Measurements from ENCODE around the gene OR1L1. TPM values are rescaled to one million over a fixed set of nuclear protein-coding genes. Genes with fewer than 3 reads are reported as not detected.

The OR1L1 gene
- total RNA-seq, 4 donors from 2014 or later = not detected

DNA sequence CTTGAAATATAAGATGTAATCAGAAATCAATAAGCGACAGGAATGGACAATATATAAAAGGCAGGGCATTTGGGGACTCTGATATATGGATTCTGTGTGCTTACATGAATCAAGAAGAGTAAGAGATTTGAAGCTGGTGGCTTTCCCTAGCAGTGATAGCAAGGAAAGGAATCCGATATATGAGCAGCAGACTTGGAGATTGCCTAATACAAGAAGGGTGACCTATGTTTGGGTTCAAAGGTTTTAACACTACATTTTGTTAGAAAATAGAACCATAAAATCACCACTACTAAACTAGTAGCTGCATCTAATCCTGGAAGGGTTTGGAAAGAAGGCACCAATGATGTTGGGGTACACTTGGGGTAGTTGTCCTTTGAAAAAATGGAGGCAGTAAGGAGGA, 11.0 kb downstream of the OR1L1 start:
- Histone ChIP-seq H3K27me3 (no peaks in the 10 kb centered on the region), H3K36me3 (no peaks in the 10 kb centered on the region), H3K27ac (no peak overlapping the region), H3K4me1 (no peaks in the 10 kb centered on the region), H3K4me3 (no peak overlapping the region), H3K9me3 (peaks cover 0 to 14% (median 3%) of the 10 kb centered on the region in 4 donors)
- no peak for TF ChIP-seq POLR2A (IDR thresholded peaks at IDR 0.05)
- TF ChIP-seq, protein P1, sequence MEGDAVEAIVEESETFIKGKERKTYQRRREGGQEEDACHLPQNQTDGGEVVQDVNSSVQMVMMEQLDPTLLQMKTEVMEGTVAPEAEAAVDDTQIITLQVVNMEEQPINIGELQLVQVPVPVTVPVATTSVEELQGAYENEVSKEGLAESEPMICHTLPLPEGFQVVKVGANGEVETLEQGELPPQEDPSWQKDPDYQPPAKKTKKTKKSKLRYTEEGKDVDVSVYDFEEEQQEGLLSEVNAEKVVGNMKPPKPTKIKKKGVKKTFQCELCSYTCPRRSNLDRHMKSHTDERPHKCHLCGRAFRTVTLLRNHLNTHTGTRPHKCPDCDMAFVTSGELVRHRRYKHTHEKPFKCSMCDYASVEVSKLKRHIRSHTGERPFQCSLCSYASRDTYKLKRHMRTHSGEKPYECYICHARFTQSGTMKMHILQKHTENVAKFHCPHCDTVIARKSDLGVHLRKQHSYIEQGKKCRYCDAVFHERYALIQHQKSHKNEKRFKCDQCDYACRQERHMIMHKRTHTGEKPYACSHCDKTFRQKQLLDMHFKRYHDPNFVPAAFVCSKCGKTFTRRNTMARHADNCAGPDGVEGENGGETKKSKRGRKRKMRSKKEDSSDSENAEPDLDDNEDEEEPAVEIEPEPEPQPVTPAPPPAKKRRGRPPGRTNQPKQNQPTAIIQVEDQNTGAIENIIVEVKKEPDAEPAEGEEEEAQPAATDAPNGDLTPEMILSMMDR (IDR thresholded peaks at IDR 0.05) = no peak
- DNase-seq = no peak

DNA sequence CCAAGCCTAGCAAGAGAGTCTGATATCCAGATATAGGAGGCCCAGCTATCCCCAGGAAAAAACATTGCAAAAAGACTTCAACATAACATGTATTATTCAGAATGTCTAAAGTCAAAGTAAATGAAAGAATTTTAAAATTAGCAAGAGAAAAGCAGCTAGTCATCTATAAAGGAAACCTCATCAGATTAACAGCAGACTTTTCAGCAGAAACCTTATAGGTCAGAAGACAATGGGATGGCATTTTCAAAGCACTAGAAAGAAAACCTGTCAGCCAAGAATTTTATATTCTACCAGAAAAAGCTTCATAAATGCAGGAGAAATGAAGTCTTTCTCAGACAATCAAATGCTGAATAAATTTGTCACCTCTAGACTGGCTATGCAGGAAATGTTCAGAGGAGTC, 23.3 kb downstream of the OR1L1 start:
- DNase-seq = no peak
- Histone ChIP-seq H3K27ac (no peak overlapping the region), H3K36me3 (no peaks in the 10 kb centered on the region), H3K4me1 (no peaks in the 10 kb centered on the region), H3K9me3 (peaks cover 0 to 8% (median 3%) of the 10 kb centered on the region in 4 donors), H3K27me3 (no peaks in the 10 kb centered on the region), H3K4me3 (no peak overlapping the region)
- no peak for TF ChIP-seq POLR2A (IDR thresholded peaks at IDR 0.05)

DNA sequence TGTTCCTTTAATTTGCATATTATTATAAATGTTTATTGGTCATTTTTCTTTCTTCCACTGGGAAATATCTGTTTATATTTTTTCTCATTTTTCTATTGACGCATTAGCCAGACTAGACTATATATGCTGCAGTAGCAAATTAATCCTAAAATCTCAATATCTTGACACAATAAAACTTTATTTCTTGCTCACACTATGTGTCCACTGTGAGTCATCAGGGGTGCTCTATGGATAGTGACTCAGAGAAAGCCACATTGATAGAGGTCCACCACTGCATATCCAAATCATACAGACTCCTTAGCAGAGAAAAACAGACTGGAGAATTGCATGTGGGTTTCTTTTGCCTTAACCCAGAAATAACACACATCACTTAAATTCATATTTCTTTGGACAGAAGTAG, 34.2 kb downstream of the OR1L1 start:
- Histone ChIP-seq H3K36me3 (no peaks in the 10 kb centered on the region), H3K27ac (no peak overlapping the region), H3K4me1 (no peaks in the 10 kb centered on the region), H3K4me3 (no peak overlapping the region), H3K27me3 (no peaks in the 10 kb centered on the region), H3K9me3 (no peaks in the 10 kb centered on the region)
- no peak for DNase-seq
- TF ChIP-seq POLR2A (IDR thresholded peaks at IDR 0.05) = no peak
- TF ChIP-seq, protein P1 (IDR thresholded peaks at IDR 0.05) = no peak

Other genes starting within 250 kb of the OR1L1 start
- not detected for gene OR1J1, start 183.8 kb upstream of the OR1L1 start, total RNA-seq
- gene OR1J2, start 150.9 kb upstream of the OR1L1 start, total RNA-seq = not detected
- gene OR1J4, start 142.6 kb upstream of the OR1L1 start, total RNA-seq = not detected
- gene OR1N1, start 134.4 kb upstream of the OR1L1 start, total RNA-seq = not detected
- not detected for gene OR1N2, start 108.6 kb upstream of the OR1L1 start, total RNA-seq
- gene OR1L8, start 78.3 kb upstream of the OR1L1 start, total RNA-seq = not detected
- not detected for gene OR1Q1, start 47.0 kb upstream of the OR1L1 start, total RNA-seq
- gene OR1B1, start 4.1 kb upstream of the OR1L1 start, total RNA-seq = 1 to 10 TPM in 1 of 4 donors, not detected in 3; 1.4 TPM
- gene OR1L3, start 13.4 kb downstream of the OR1L1 start, total RNA-seq = not detected
- not detected for gene OR1L4, start 62.3 kb downstream of the OR1L1 start, total RNA-seq
- not detected for gene OR1L6, start 80.6 kb downstream of the OR1L1 start, total RNA-seq
- gene OR5C1, start 127.2 kb downstream of the OR1L1 start, total RNA-seq = not detected
- not detected for gene OR1K1, start 138.4 kb downstream of the OR1L1 start, total RNA-seq
- gene PDCL, start 166.9 kb downstream of the OR1L1 start, total RNA-seq = 10 to 100 TPM in 3 of 4 donors, 1 to 10 TPM in 1; 7.0 to 33.8 (median 14.6) TPM
- gene RC3H2, start 243.6 kb downstream of the OR1L1 start, total RNA-seq = 10 to 100 TPM; 27.9 to 48.7 (median 41.7) TPM

All from Peyer's patch (tissue), 4 donors.